HCT116 (cell line): ENCODE measurements around the gene TMEM116. TPM values are rescaled to one million over a fixed set of nuclear protein-coding genes. Genes with fewer than 3 reads are reported as not detected.

Source experiments
- ATAC-seq: fragments of 200-7000 bp; cut with Tn5 transposase; 2 replicates; pipeline ENCODE4 v1.9.1; 2020; ENCODE audit warnings: mild to moderate bottlenecking, moderate library complexity
- BruUV-seq: library from RNA; stranded (reverse); fragments of 400-500 nt; replicated peaks from 2 replicates; lab custom pipeline; 2021; lab: Mats Ljungman, UMichigan
- CTCF ChIA-PET: fragments of 300-600 bp; sonication (Branson Sonifier 250); formaldehyde crosslinking; loops from one replicate; lab custom pipeline; 2021; ENCODE audit warnings: antibody characterized with exemption; lab: Charles Lee
- POLR2A ChIA-PET: fragments of 300-600, 350-600 bp; sonication (Branson Sonifier 250); formaldehyde crosslinking; loops from one replicate; lab custom pipeline; 2021; ENCODE audit warnings: antibody characterized with exemption; lab: Charles Lee
- RAD21 ChIA-PET, 2 experiments: fragments of 300-600 bp; sonication (Branson Sonifier 250); formaldehyde crosslinking; loops; one replicate each; lab custom pipeline; 2023; ENCODE audit warnings: low total read pairs in 2 of 2; ENCODE audit not compliant: uncharacterized antibody in 2 of 2, unreplicated experiment in 2 of 2, low non-redundant PET in 1 of 2; lab: Charles Lee
- DNase-seq: peaks from one replicate; pipeline ENCODE4 v3.0.0-alpha.2; 2010; ENCODE audit warnings: low read depth, low spot score
- H2AFZ ChIP-seq: fragments of 200-600 bp; shearing (Covaris generic), sonication (generic); 2 replicates; pipeline ENCODE4 v1.6.1; 2017; ENCODE audit warnings: low read depth, mixed run types, mixed read lengths, antibody characterized with exemption, low read length; ENCODE audit not compliant: poor library complexity, severe bottlenecking
- H3K27ac ChIP-seq: 2 replicates; pipeline ENCODE4 v1.5.1; 2012; ENCODE audit warnings: low read depth, low read length
- H3K27me3 ChIP-seq: fragments of 200-600 bp; sonication (generic); 2 replicates; pipeline ENCODE4 v1.6.1; 2016; ENCODE audit warnings: mixed run types, low read length, mixed read lengths; ENCODE audit not compliant: insufficient read depth
- H3K36me3 ChIP-seq, 2 experiments: fragments of 200-500 bp in 1 of 2; fragments of 200-600 bp in 1 of 2; sonication (Bioruptor generic) in 1 of 2; sonication (generic) in 1 of 2; 2 replicates each; pipeline versions ENCODE4 v1.5.1 to v1.6.1; 2014 to 2016; ENCODE audit warnings: low read length in 2 of 2, inconsistent platforms in 1 of 2, mixed read lengths in 1 of 2, mixed run types in 1 of 2; ENCODE audit not compliant: insufficient read depth in 2 of 2, control insufficient read depth in 1 of 2
- H3K4me1 ChIP-seq, 2 experiments: fragments of 200-600 bp in 1 of 2; sonication (generic) in 1 of 2; 2 replicates each; pipeline versions ENCODE4 v1.5.1 to v1.6.1; 2012 to 2017; ENCODE audit warnings: low read length in 2 of 2, inconsistent platforms in 1 of 2, mild to moderate bottlenecking in 1 of 2, mixed read lengths in 1 of 2, mixed run types in 1 of 2, moderate library complexity in 1 of 2; ENCODE audit not compliant: insufficient read depth in 2 of 2, control insufficient read depth in 1 of 2
- H3K4me2 ChIP-seq: fragments of 200-600 bp; sonication (generic); 2 replicates; pipeline ENCODE4 v1.6.1; 2017; ENCODE audit warnings: mixed run types, low read length, mixed read lengths
- H3K4me3 ChIP-seq, 2 experiments: fragments of 200-600 bp in 1 of 2; sonication (generic) in 1 of 2; replicated peaks in 1 of 2; 2 replicates each; pipeline ENCODE4 v1.5.1; 2011 to 2016; ENCODE audit warnings: low read length in 2 of 2, control low read depth in 1 of 2, low read depth in 1 of 2, mild to moderate bottlenecking in 1 of 2, mixed read lengths in 1 of 2, mixed run types in 1 of 2
- H3K79me2 ChIP-seq: fragments of 200-600 bp; sonication (generic); 2 replicates; pipeline ENCODE4 v1.6.1; 2017; ENCODE audit warnings: mild to moderate bottlenecking, mixed run types, low read length, moderate library complexity, mixed read lengths; ENCODE audit not compliant: insufficient read depth
- H3K9ac ChIP-seq: fragments of 200-600 bp; sonication (generic); 2 replicates; pipeline ENCODE4 v1.6.1; 2016; ENCODE audit warnings: low read length, mixed read lengths
- H3K9me2 ChIP-seq: fragments of 200-600 bp; sonication (generic), shearing (Covaris generic); 2 replicates; pipeline ENCODE4 v1.6.1; 2017; ENCODE audit warnings: mixed run types, mild to moderate bottlenecking, moderate library complexity; ENCODE audit not compliant: insufficient read depth
- H3K9me3 ChIP-seq, 2 experiments: fragments of 200-500 bp in 1 of 2; fragments of 200-600 bp in 1 of 2; sonication (Bioruptor generic) in 1 of 2; sonication (generic) in 1 of 2; 2 replicates each; pipeline ENCODE4 v1.6.1; 2014 to 2017; ENCODE audit warnings: low read length in 2 of 2, mixed read lengths in 2 of 2, inconsistent platforms in 1 of 2, low read depth in 1 of 2, mild to moderate bottlenecking in 1 of 2, mixed run types in 1 of 2, moderate library complexity in 1 of 2; ENCODE audit not compliant: control insufficient read depth in 1 of 2, insufficient read depth in 1 of 2
- H4K20me1 ChIP-seq: fragments of 200-600 bp; sonication (generic), shearing (Covaris generic); 2 replicates; pipeline ENCODE4 v1.6.1; 2017; ENCODE audit warnings: mixed run types, mild to moderate bottlenecking, moderate library complexity; ENCODE audit not compliant: insufficient read depth
- CBX3 ChIP-seq: IDR thresholded peaks from 2 replicates; pipeline ENCODE4 v1.6.1; 2012; ENCODE audit warnings: low read depth
- JUND ChIP-seq: IDR thresholded peaks from 2 replicates; pipeline ENCODE4 v1.6.1; 2012
- POLR2A ChIP-seq: IDR thresholded peaks from 2 replicates; pipeline ENCODE4 v1.7.0; 2011; ENCODE audit warnings: borderline replicate concordance; ENCODE audit not compliant: insufficient read depth, insufficient read length; ENCODE audit errors: extremely low read depth
- POLR2AphosphoS5 ChIP-seq: IDR thresholded peaks from 2 replicates; pipeline ENCODE4 v1.6.1; 2011; ENCODE audit warnings: mild to moderate bottlenecking, low read depth, low read length, moderate library complexity
- RAD21 ChIP-seq: IDR thresholded peaks from 2 replicates; pipeline ENCODE4 v1.6.1; 2012; ENCODE audit warnings: low read depth, mild to moderate bottlenecking
- TCF7L2 ChIP-seq: IDR thresholded peaks from 2 replicates; pipeline ENCODE4 v1.7.0; 2011; ENCODE audit warnings: borderline replicate concordance, inconsistent platforms; ENCODE audit not compliant: insufficient read depth, insufficient read length; ENCODE audit errors: extremely low read depth
- YY1 ChIP-seq: IDR thresholded peaks from 2 replicates; pipeline ENCODE4 v1.6.1; 2011; ENCODE audit warnings: low read length, low read depth, moderate library complexity, mild to moderate bottlenecking; ENCODE audit not compliant: insufficient replicate concordance; ENCODE audit errors: extremely low read depth
- ZFX ChIP-seq: fragments of 450-650 bp; IDR thresholded peaks from 2 replicates; pipeline ENCODE4 v1.6.1; 2017
- ZNF274 ChIP-seq: fragments of 200-500 bp; sonication (Bioruptor generic); IDR thresholded peaks from 2 replicates; pipeline ENCODE4 v1.6.1; 2014; ENCODE audit warnings: mild to moderate bottlenecking, low read depth, low read length, inconsistent platforms
- intact Hi-C: fragments of 100-400 bp; cut with micrococcal nuclease; formaldehyde crosslinking; loops from 2 replicates; pipeline ENCODE4 v1.10.0; 2022
- total RNA-seq: library from RNA; stranded (reverse); gene quantifications from one replicate; pipeline ENCODE4 v1.2.1, GENCODE V29; 2021; ENCODE audit not compliant: unreplicated experiment
- TF ChIP-seq, protein P1 (sequence below), 3 experiments: fragments of 200-600 bp in 1 of 3; sonication (generic) in 1 of 3; IDR thresholded peaks in 2 of 3; conservative IDR thresholded peaks in 1 of 3; 2 replicates each; pipeline ENCODE4 v1.5.1; 2012 to 2017; ENCODE audit warnings: low read depth in 2 of 3, low read length in 2 of 3, antibody characterized with exemption in 1 of 3, borderline replicate concordance in 1 of 3, control low read depth in 1 of 3, mild to moderate bottlenecking in 1 of 3, mixed read lengths in 1 of 3, mixed run types in 1 of 3, moderate library complexity in 1 of 3; ENCODE audit not compliant: insufficient read depth in 1 of 3
- TF ChIP-seq, protein P2 (sequence below): IDR thresholded peaks from 2 replicates; pipeline ENCODE4 v1.6.1; 2012
- TF ChIP-seq, protein P3 (sequence below): IDR thresholded peaks from 2 replicates; pipeline ENCODE4 v1.6.1; 2012
- TF ChIP-seq, protein P4 (sequence below): IDR thresholded peaks from 2 replicates; pipeline ENCODE4 v1.6.1; 2012; ENCODE audit warnings: low read depth

The TMEM116 gene
- total RNA-seq, 1 experiment from 2014 or later = 6.8 TPM

DNA sequence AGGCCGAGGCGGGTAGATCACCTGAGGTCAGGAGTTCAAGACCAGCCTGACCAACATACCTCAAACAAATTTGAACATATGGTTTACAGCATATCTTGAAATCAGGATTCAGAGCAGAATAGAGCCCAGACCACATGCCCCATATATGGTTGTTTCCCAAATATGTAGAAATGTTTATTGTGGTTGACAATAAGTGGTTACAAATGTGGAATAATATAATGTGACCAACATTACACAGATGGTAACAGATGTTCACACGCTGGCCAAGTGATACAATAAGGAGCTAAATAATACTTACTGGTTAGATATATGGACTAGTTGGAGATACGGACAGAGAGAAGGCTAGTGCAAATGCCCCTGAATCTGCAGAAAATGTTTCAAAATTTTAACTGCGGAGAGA, 85.6 kb downstream of the TMEM116 start:
- no peaks in the 10 kb centered on the region for H3K36me3 ChIP-seq
- DNase-seq = no peak
- ChIA-PET RAD21 (no interaction called here), CTCF (no interaction called here), POLR2A (no interaction called here)
- no peak overlapping the region for H3K4me2 ChIP-seq
- intact Hi-C loops = no loop called here
- no peaks in the 10 kb centered on the region for H3K79me2 ChIP-seq
- H4K20me1 ChIP-seq = no peaks in the 10 kb centered on the region
- H2AFZ ChIP-seq = no peak overlapping the region
- no peak overlapping the region for H3K27ac ChIP-seq
- no peak overlapping the region for H3K4me3 ChIP-seq
- no peak for ATAC-seq
- H3K9me3 ChIP-seq = no peaks in the 10 kb centered on the region
- no peak overlapping the region for H3K9ac ChIP-seq
- H3K9me2 ChIP-seq = no peaks in the 10 kb centered on the region
- H3K4me1 ChIP-seq = no peaks in the 10 kb centered on the region
- no peak for TF ChIP-seq YY1
- no peak for TF ChIP-seq ZFX
- TF ChIP-seq CBX3 = no peak
- TF ChIP-seq RAD21 = no peak
- TF ChIP-seq TCF7L2 = no peak
- no peak for TF ChIP-seq JUND
- TF ChIP-seq, protein P1, sequence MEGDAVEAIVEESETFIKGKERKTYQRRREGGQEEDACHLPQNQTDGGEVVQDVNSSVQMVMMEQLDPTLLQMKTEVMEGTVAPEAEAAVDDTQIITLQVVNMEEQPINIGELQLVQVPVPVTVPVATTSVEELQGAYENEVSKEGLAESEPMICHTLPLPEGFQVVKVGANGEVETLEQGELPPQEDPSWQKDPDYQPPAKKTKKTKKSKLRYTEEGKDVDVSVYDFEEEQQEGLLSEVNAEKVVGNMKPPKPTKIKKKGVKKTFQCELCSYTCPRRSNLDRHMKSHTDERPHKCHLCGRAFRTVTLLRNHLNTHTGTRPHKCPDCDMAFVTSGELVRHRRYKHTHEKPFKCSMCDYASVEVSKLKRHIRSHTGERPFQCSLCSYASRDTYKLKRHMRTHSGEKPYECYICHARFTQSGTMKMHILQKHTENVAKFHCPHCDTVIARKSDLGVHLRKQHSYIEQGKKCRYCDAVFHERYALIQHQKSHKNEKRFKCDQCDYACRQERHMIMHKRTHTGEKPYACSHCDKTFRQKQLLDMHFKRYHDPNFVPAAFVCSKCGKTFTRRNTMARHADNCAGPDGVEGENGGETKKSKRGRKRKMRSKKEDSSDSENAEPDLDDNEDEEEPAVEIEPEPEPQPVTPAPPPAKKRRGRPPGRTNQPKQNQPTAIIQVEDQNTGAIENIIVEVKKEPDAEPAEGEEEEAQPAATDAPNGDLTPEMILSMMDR (IDR thresholded peaks at IDR 0.05 in 2 of 3, conservative IDR thresholded peaks at IDR 0.05 in 1 of 3; ENCODE audit: borderline replicate concordance in 1 of 3, insufficient read depth in 1 of 3, low read depth in 2 of 3, low read length in 2 of 3) = no peak
- TF ChIP-seq, protein P2, sequence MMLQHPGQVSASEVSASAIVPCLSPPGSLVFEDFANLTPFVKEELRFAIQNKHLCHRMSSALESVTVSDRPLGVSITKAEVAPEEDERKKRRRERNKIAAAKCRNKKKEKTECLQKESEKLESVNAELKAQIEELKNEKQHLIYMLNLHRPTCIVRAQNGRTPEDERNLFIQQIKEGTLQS = no peak
- TF ChIP-seq, protein P3, sequence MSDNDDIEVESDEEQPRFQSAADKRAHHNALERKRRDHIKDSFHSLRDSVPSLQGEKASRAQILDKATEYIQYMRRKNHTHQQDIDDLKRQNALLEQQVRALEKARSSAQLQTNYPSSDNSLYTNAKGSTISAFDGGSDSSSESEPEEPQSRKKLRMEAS = no peak
- TF ChIP-seq, protein P4, sequence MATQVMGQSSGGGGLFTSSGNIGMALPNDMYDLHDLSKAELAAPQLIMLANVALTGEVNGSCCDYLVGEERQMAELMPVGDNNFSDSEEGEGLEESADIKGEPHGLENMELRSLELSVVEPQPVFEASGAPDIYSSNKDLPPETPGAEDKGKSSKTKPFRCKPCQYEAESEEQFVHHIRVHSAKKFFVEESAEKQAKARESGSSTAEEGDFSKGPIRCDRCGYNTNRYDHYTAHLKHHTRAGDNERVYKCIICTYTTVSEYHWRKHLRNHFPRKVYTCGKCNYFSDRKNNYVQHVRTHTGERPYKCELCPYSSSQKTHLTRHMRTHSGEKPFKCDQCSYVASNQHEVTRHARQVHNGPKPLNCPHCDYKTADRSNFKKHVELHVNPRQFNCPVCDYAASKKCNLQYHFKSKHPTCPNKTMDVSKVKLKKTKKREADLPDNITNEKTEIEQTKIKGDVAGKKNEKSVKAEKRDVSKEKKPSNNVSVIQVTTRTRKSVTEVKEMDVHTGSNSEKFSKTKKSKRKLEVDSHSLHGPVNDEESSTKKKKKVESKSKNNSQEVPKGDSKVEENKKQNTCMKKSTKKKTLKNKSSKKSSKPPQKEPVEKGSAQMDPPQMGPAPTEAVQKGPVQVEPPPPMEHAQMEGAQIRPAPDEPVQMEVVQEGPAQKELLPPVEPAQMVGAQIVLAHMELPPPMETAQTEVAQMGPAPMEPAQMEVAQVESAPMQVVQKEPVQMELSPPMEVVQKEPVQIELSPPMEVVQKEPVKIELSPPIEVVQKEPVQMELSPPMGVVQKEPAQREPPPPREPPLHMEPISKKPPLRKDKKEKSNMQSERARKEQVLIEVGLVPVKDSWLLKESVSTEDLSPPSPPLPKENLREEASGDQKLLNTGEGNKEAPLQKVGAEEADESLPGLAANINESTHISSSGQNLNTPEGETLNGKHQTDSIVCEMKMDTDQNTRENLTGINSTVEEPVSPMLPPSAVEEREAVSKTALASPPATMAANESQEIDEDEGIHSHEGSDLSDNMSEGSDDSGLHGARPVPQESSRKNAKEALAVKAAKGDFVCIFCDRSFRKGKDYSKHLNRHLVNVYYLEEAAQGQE = no peak
- TF ChIP-seq POLR2A = no peak
- TF ChIP-seq POLR2AphosphoS5 = no peak
- TF ChIP-seq ZNF274 = no peak
- no TSS peak for BruUV-seq
- no peaks in the 10 kb centered on the region for H3K27me3 ChIP-seq
